Mesendoderm (in vitro differentiated cells): ENCODE results near the gene GLOD5. TPM values are rescaled to one million over a fixed set of nuclear protein-coding genes. Genes with fewer than 3 reads are reported as not detected.
"Not testable (repeated sequence)": the region's sequence is repeated elsewhere in the genome, so short reads cannot be mapped to it uniquely, and the experiment has no call there.

Experiments
- DNase-seq: peaks from one replicate; pipeline ENCODE4 v3.0.0; 2013
- H2AK5ac ChIP-seq: 2 replicates; pipeline ENCODE4 v1.6.1; 2013; ENCODE audit warnings: low read length, inconsistent platforms
- H2BK120ac ChIP-seq: 2 replicates; pipeline ENCODE4 v1.6.1; 2013; ENCODE audit warnings: low read depth, mild to moderate bottlenecking, low read length, moderate library complexity, mixed read lengths
- H2BK15ac ChIP-seq: replicated peaks from 2 replicates; pipeline ENCODE4 v1.6.1; 2013; ENCODE audit warnings: low read depth, mild to moderate bottlenecking, moderate library complexity
- H2BK5ac ChIP-seq: 2 replicates; pipeline ENCODE4 v1.6.1; 2013; ENCODE audit warnings: low read length, inconsistent platforms
- H3K18ac ChIP-seq: 2 replicates; pipeline ENCODE4 v1.6.1; 2013; ENCODE audit warnings: mild to moderate bottlenecking, low read length, mixed read lengths
- H3K23ac ChIP-seq: one replicate; pipeline ENCODE4 v1.6.1; 2013; ENCODE audit warnings: low read length
- H3K27ac ChIP-seq: 2 replicates; pipeline ENCODE4 v1.5.1; 2013; ENCODE audit warnings: low read depth, mild to moderate bottlenecking, inconsistent platforms, low read length, moderate library complexity
- H3K27me3 ChIP-seq: 2 replicates; pipeline ENCODE4 v1.6.1; 2013; ENCODE audit warnings: low read length, control low read depth, mild to moderate bottlenecking, inconsistent platforms; ENCODE audit not compliant: insufficient read depth, poor library complexity
- H3K36me3 ChIP-seq: 2 replicates; pipeline ENCODE4 v1.6.1; 2013; ENCODE audit warnings: low read length, inconsistent platforms; ENCODE audit not compliant: control insufficient read depth, insufficient read depth
- H3K4ac ChIP-seq: one replicate; pipeline ENCODE4 v1.6.1; 2013; ENCODE audit warnings: low read depth, mild to moderate bottlenecking, low read length, moderate library complexity
- H3K4me1 ChIP-seq: 2 replicates; pipeline ENCODE4 v1.6.1; 2013; ENCODE audit warnings: low read depth, low read length, inconsistent platforms; ENCODE audit not compliant: control insufficient read depth
- H3K4me2 ChIP-seq: 2 replicates; pipeline ENCODE4 v1.6.1; 2013; ENCODE audit warnings: low read length
- H3K4me3 ChIP-seq: 2 replicates; pipeline ENCODE4 v1.5.1; 2013; ENCODE audit warnings: mild to moderate bottlenecking, low read length
- H3K56ac ChIP-seq: one replicate; pipeline ENCODE4 v1.6.1; 2013; ENCODE audit warnings: low read length
- H3K79me1 ChIP-seq: 2 replicates; pipeline ENCODE4 v1.6.1; 2013; ENCODE audit warnings: low read length, inconsistent platforms
- H3K79me2 ChIP-seq: 2 replicates; pipeline ENCODE4 v1.6.1; 2013; ENCODE audit warnings: mild to moderate bottlenecking, low read length; ENCODE audit not compliant: control insufficient read depth, insufficient read depth
- H3K9ac ChIP-seq: 2 replicates; pipeline ENCODE4 v1.6.1; 2013; ENCODE audit warnings: low read length, inconsistent platforms
- H4K5ac ChIP-seq: one replicate; pipeline ENCODE4 v1.6.1; 2013; ENCODE audit warnings: low read length
- H4K8ac ChIP-seq: one replicate; pipeline ENCODE4 v1.6.1; 2013; ENCODE audit warnings: low read depth, mild to moderate bottlenecking, control low read depth, low read length, moderate library complexity
- WGBS: extraction: QIAGEN DNeasy Blood & Tissue Kit; methylation state at CpG from one replicate; pipeline ENCODE4 v1.1.7; 2013; ENCODE audit warnings: low lambda C conversion rate, missing lambda C conversion rate; ENCODE audit not compliant: insufficient coverage; ENCODE audit errors: extremely low coverage; 5-methylcytosine and 5-hydroxymethylcytosine counted together
- small RNA-seq: library from polyadenylated mRNA; stranded (forward); fragments of <200 nt; extraction: miRNeasy Mini kit (QIAGEN cat#:217004); gene quantifications from one replicate; pipeline ENCODE3, GENCODE V24; 2013; ENCODE audit not compliant: insufficient read depth

The GLOD5 gene

DNA sequence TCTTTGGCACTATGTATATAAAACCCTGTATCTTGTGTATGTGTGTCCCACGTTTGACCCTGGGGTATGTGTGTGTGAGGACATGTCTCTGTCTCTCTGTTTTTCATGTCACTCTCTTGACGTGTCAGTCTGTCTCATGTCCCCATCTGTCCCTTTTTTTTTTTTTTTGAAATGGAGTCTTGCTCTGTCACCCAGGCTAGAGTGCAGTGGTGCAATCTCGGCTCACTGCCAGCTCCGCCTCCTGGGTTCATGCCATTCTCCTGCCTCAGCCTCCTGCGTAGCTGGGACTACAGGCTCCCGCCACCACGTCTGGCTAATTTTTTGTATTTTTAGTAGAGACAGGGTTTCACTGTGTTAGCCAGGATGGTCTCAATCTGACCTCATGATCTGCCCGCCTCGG lies 57.8 kb downstream of the GLOD5 start:
- not testable (repeated sequence) for H3K27ac ChIP-seq, H2BK120ac ChIP-seq, H3K56ac ChIP-seq, H2BK15ac ChIP-seq, H3K4me1 ChIP-seq, H3K4me3 ChIP-seq, H3K79me2 ChIP-seq, H4K8ac ChIP-seq, H3K18ac ChIP-seq, H4K5ac ChIP-seq, H3K4me2 ChIP-seq, H3K9ac ChIP-seq, H3K4ac ChIP-seq, H3K27me3 ChIP-seq, DNase-seq, H3K36me3 ChIP-seq, H3K79me1 ChIP-seq, H3K23ac ChIP-seq, H2BK5ac ChIP-seq, H2AK5ac ChIP-seq
- WGBS, result no CpG with 5 or more reads among the region's 9 CpGs

GRCh38 chrX:48823053-48823452 lies 61.5 kb downstream of the GLOD5 start:
- no peak overlapping the region for H2BK120ac ChIP-seq
- no peaks in the 10 kb centered on the region for H3K4me1 ChIP-seq
- no peak overlapping the region for H2BK15ac ChIP-seq
- H3K56ac ChIP-seq, result no peak overlapping the region
- no peak overlapping the region for H3K4me3 ChIP-seq
- no peak overlapping the region for H3K23ac ChIP-seq
- H3K27me3 ChIP-seq, result no peaks in the 10 kb centered on the region
- no peaks in the 10 kb centered on the region for H3K36me3 ChIP-seq
- no peak overlapping the region for H3K27ac ChIP-seq
- no peak overlapping the region for H2BK5ac ChIP-seq
- H4K5ac ChIP-seq, result no peak overlapping the region
- no peak overlapping the region for H3K4me2 ChIP-seq
- H3K18ac ChIP-seq, result no peak overlapping the region
- no peak overlapping the region for H2AK5ac ChIP-seq
- no peak overlapping the region for H3K9ac ChIP-seq
- no peaks in the 10 kb centered on the region for H3K79me1 ChIP-seq
- H4K8ac ChIP-seq, result no peak overlapping the region
- no CpG with 5 or more reads among the region's 6 CpGs for WGBS
- no peak overlapping the region for H3K4ac ChIP-seq
- DNase-seq, result peak; percentile 28
- no peaks in the 10 kb centered on the region for H3K79me2 ChIP-seq

Small RNA genes lying within 50 kb of the gene (small RNA-seq; reads per million reads assigned to genes)
- gene RNU6-1056P (not detected), gene RNU6-29P (not detected)
